Left lung (tissue), 10 donors: Measurements from ENCODE around the gene GALNT2. TPM values are rescaled to one million over a fixed set of nuclear protein-coding genes. Genes with fewer than 3 reads are reported as not detected.

Experiments used
- ATAC-seq: fragments of 200-7000 bp; cut with Tn5 transposase; one replicate; pipeline ENCODE4 v1.9.1; 2020; ENCODE audit warnings: moderate library complexity
- DNase-seq, 4 donors: peaks; one replicate each; pipeline ENCODE4 v3.0.0-alpha.2; 2013 to 2020
- H3K27ac ChIP-seq, 2 donors: fragments of 200-600 bp; sonication (generic) in 1 of 2; one replicate each; pipeline versions ENCODE4 v1.5.0 to v1.8.0; 2020 to 2021
- H3K27me3 ChIP-seq, 2 donors: fragments of 200-600 bp; sonication (generic) in 1 of 2; one replicate each; pipeline versions ENCODE4 v1.5.0 to v1.8.0; 2020 to 2021
- H3K36me3 ChIP-seq, 2 donors: fragments of 200-600 bp; sonication (generic) in 1 of 2; one replicate each; pipeline versions ENCODE4 v1.5.0 to v1.8.0; 2020 to 2021
- H3K4me1 ChIP-seq, 2 donors: fragments of 200-600 bp; one replicate each; pipeline ENCODE4 v1.8.0; 2021
- H3K4me3 ChIP-seq, 2 donors: fragments of 200-600 bp; sonication (generic) in 1 of 2; one replicate each; pipeline versions ENCODE4 v1.5.0 to v1.8.0; 2020 to 2021; ENCODE audit warnings: mild to moderate bottlenecking in 1 of 2
- H3K9me3 ChIP-seq, 2 donors: fragments of 200-600 bp; sonication (generic) in 1 of 2; one replicate each; pipeline versions ENCODE4 v1.5.0 to v1.8.0; 2020 to 2021
- intact Hi-C, 2 donors: fragments of 100-400 bp; cut with DNase I; formaldehyde crosslinking; loops; one replicate each; pipeline versions ENCODE4 v1.11.2 to v1.14.2; 2022
- polyA plus RNA-seq, 6 donors: library from polyadenylated mRNA; unstranded; fragments of 120-200 nt; gene quantifications; one replicate each; pipeline ENCODE4 v1.2.1, GENCODE V29; 2013; ENCODE audit not compliant: insufficient read length in 6 of 6
- total RNA-seq, 2 donors: library from RNA; stranded (reverse); fragmentation: NEBNext Ultra II Directional; extraction: Animal tissue kit (Norgen Biotek cat#: 25700); gene quantifications; one replicate each; pipeline ENCODE4 v1.2.1, GENCODE V29; 2021
- TF ChIP-seq, protein P1 (sequence below), 2 donors: fragments of 200-600 bp; sonication (generic) in 1 of 2; IDR thresholded peaks; one replicate each; pipeline versions ENCODE4 v1.5.0 to v1.8.0; 2021; ENCODE audit warnings: antibody characterized with exemption in 2 of 2
- donor health status: DM: no; HTN: yes; CAD: no.
- donor health status: DM: no; HTN: no; CAD: no.

Gene GALNT2
- total and polyA plus RNA-seq, 8 donors: 27.6 to 114 (median 40.0) TPM

DNA sequence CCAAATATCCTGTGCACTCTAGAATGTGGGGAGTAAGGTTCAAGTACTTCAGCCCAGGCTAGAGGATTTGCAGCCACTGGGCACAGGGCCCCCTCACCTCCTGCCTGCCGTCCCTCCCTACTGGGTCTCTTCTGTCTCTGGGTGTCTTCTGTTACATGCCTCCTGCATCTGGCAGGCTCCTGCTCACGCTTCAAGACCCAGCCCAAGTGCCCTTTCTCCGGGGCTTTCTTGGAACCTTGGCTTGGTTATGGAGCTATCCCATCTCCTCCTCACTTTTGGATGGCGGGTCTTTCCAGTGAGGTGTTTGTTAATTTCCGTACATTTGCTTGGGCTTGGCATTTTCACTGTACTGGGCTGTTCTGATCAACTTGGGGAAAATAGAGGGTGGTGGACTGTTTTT, 129.0 kb downstream of the GALNT2 start:
- ATAC-seq (no peak), DNase-seq (no peak)
- TF ChIP-seq, protein P1, sequence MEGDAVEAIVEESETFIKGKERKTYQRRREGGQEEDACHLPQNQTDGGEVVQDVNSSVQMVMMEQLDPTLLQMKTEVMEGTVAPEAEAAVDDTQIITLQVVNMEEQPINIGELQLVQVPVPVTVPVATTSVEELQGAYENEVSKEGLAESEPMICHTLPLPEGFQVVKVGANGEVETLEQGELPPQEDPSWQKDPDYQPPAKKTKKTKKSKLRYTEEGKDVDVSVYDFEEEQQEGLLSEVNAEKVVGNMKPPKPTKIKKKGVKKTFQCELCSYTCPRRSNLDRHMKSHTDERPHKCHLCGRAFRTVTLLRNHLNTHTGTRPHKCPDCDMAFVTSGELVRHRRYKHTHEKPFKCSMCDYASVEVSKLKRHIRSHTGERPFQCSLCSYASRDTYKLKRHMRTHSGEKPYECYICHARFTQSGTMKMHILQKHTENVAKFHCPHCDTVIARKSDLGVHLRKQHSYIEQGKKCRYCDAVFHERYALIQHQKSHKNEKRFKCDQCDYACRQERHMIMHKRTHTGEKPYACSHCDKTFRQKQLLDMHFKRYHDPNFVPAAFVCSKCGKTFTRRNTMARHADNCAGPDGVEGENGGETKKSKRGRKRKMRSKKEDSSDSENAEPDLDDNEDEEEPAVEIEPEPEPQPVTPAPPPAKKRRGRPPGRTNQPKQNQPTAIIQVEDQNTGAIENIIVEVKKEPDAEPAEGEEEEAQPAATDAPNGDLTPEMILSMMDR (IDR thresholded peaks at IDR 0.05): no peak
- peaks cover 0 to 11% of the 10 kb centered on the region in 2 donors for H3K4me1 ChIP-seq
- H3K9me3 ChIP-seq: no peaks in the 10 kb centered on the region
- no peaks in the 10 kb centered on the region for H3K27me3 ChIP-seq
- H3K4me3 ChIP-seq: no peak overlapping the region
- H3K36me3 ChIP-seq: no peaks in the 10 kb centered on the region
- no peak overlapping the region for H3K27ac ChIP-seq
- intact Hi-C loops: no loop called here

DNA sequence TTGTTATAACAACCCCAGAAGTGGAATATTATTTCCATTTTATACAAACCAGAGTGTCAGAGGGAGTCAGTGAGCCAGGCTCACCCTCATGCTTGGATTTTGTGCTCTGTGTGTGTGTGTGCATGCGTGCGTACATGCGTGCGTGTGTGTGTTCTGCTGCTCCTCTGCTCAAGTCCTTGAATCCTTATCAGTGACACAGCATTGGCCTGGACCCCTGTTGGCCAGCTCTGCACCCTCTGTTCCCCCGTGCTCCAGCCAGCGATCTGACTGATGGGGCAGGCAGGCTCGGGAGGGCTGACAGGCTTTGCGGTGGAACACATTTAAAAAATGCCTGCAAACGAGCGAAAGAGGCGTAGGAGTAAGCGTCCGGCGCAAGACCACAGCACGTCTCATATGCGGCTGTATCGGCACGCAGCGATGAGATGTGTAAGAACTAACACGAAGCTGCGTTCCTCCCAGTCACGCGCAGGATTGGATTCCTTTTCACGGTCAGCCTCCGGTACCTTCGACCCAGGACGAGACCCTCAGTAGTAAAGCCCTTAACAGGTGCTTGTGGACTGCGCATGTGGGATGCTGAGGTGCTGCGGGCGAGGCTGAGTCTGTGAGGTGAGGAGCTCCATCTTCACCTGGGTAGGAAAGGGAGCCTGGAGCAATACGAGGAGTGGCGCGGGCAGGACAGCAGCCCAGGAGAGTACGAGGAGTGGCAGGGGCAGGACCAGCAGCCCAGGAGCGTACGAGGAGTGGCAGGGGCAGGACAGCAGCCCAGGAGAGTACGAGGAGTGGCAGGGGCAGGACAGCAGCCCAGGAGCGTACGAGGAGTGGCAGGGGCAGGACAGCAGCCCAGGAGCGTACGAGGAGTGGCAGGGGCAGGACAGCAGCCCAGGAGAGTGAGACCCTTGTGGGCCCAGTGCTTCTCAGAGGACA, 130.9 kb downstream of the GALNT2 start:
- intact Hi-C loops: no loop called here
- DNase-seq: peak in 2 of 4 donors; percentile 66 to 68
- TF ChIP-seq, protein P1 (IDR thresholded peaks at IDR 0.05): no peak
- ATAC-seq: peak; percentile 65
- no peak overlapping the region for H3K27ac ChIP-seq
- H3K27me3 ChIP-seq: no peaks in the 10 kb centered on the region
- no peaks in the 10 kb centered on the region for H3K4me1 ChIP-seq
- no peaks in the 10 kb centered on the region for H3K9me3 ChIP-seq
- H3K4me3 ChIP-seq: no peak overlapping the region
- H3K36me3 ChIP-seq: peaks cover 0 to 6% of the 10 kb centered on the region in 2 donors

DNA sequence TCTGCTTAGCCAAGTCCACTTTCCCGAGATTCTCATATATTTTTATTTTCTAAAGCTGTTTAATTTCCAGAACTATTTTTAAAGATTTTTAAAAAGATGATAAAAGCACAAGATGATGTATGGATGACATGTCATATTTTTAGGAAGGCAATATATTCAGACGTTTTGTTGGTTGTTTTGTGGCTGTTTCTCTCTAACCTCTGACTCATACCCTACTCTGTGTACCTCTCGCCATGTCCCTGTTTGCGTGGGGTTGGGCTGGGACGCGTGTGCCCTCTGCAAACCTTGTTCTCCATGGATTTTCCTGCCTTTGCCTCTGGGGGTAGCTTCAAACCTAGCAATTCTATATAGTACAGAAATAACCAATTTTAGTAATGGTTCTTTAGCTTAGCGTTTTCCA, 132.0 kb downstream of the GALNT2 start:
- H3K9me3 ChIP-seq: no peaks in the 10 kb centered on the region
- H3K4me1 ChIP-seq: no peaks in the 10 kb centered on the region
- peaks cover 0 to 17% of the 10 kb centered on the region in 2 donors for H3K36me3 ChIP-seq
- H3K27me3 ChIP-seq: no peaks in the 10 kb centered on the region
- H3K27ac ChIP-seq: no peak overlapping the region
- H3K4me3 ChIP-seq: no peak overlapping the region
- DNase-seq (no peak), ATAC-seq (peak; percentile 28)
- intact Hi-C loops: no loop called here
- TF ChIP-seq, protein P1 (IDR thresholded peaks at IDR 0.05): no peak

DNA sequence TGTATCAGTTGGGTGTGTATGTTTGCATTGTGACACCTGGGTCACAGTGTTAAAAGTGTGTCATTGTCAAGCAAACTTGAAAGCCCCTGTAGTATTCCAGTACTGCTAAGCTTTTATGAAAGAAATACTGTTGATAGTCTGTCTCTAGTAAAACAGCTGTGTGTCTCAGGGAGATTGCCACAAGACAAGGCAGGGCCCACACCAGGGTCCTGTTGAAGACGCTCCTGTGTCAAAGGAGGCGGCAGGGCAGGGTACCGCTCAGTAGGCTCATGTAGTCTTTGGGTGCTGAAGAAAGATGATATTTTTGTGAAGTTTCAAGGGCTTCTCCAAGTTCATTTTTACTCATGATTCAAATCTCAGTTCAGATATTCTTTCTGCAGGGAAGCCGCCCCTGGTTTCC, 132.5 kb downstream of the GALNT2 start:
- ATAC-seq (no peak), DNase-seq (no peak)
- H3K9me3 ChIP-seq: no peaks in the 10 kb centered on the region
- no peak overlapping the region for H3K4me3 ChIP-seq
- TF ChIP-seq, protein P1 (IDR thresholded peaks at IDR 0.05): no peak
- intact Hi-C loops: no loop called here
- peaks cover 0 to 22% of the 10 kb centered on the region in 2 donors for H3K36me3 ChIP-seq
- H3K4me1 ChIP-seq: peaks cover 0 to 2% of the 10 kb centered on the region in 2 donors
- no peak overlapping the region for H3K27ac ChIP-seq
- H3K27me3 ChIP-seq: no peaks in the 10 kb centered on the region

DNA sequence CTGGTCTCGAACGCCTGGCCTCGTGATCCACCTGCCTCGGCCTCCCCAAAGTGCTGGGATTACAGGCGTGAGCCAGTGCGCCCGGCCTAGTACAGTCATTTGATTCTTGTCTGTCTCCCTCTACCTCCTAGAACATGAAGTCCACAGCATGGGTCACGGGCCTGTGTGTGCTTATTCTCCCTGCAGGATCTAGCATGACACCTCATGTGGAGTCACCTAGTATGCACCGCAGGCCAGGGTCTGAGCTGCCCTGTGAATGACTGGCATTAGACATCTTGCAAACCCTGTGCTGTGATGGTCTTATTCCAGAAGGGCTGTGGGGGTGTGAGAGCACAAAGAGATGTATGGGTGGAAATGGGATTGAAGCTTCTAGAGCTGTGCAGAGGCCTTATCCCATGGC, 133.2 kb downstream of the GALNT2 start:
- Histone ChIP-seq H3K9me3 (no peaks in the 10 kb centered on the region), H3K4me1 (peaks cover 0 to 9% of the 10 kb centered on the region in 2 donors), H3K27ac (no peak overlapping the region), H3K36me3 (peaks cover 0 to 30% of the 10 kb centered on the region in 2 donors), H3K4me3 (no peak overlapping the region), H3K27me3 (no peaks in the 10 kb centered on the region)
- intact Hi-C loops: no loop called here
- TF ChIP-seq, protein P1 (IDR thresholded peaks at IDR 0.05): no peak
- DNase-seq: no peak
- ATAC-seq: no peak
